Tibial nerve (tissue), 4 donors: ENCODE measurements around the gene CTAGE8.
"Not testable (repeated sequence)": the region's sequence is repeated elsewhere in the genome, so short reads cannot be mapped to it uniquely, and the experiment has no call there.

ENCODE experiments used
- EP300 ChIP-seq, 2 donors: sonication (generic); formaldehyde crosslinking; IDR thresholded peaks; one replicate each; pipeline ENCODE4 v1.6.1; 2017; ENCODE audit warnings: antibody characterized with exemption in 2 of 2, mild to moderate bottlenecking in 1 of 2
- POLR2A ChIP-seq, 2 donors: fragments of 450-650 bp; IDR thresholded peaks; one replicate each; pipeline ENCODE4 v1.6.1; 2017; ENCODE audit warnings: antibody characterized with exemption in 2 of 2, mild to moderate bottlenecking in 2 of 2, moderate library complexity in 2 of 2
- TF ChIP-seq, protein P1 (sequence below), 5 experiments: fragments of 200-600 bp in 3 of 5; fragments of 450-650 bp in 2 of 5; sonication (generic) in 3 of 5; IDR thresholded peaks; one replicate each; pipeline ENCODE4 v1.5.1; 2016 to 2019; ENCODE audit warnings: antibody characterized with exemption in 5 of 5, mild to moderate bottlenecking in 3 of 5, moderate library complexity in 2 of 5

GRCh38 chr7:144219149-144219548, 49.9 kb downstream of the CTAGE8 start:
- TF ChIP-seq, protein P1, sequence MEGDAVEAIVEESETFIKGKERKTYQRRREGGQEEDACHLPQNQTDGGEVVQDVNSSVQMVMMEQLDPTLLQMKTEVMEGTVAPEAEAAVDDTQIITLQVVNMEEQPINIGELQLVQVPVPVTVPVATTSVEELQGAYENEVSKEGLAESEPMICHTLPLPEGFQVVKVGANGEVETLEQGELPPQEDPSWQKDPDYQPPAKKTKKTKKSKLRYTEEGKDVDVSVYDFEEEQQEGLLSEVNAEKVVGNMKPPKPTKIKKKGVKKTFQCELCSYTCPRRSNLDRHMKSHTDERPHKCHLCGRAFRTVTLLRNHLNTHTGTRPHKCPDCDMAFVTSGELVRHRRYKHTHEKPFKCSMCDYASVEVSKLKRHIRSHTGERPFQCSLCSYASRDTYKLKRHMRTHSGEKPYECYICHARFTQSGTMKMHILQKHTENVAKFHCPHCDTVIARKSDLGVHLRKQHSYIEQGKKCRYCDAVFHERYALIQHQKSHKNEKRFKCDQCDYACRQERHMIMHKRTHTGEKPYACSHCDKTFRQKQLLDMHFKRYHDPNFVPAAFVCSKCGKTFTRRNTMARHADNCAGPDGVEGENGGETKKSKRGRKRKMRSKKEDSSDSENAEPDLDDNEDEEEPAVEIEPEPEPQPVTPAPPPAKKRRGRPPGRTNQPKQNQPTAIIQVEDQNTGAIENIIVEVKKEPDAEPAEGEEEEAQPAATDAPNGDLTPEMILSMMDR (IDR thresholded peaks at IDR 0.05): not testable (repeated sequence)
- TF ChIP-seq POLR2A, EP300 (IDR thresholded peaks at IDR 0.05): not testable (repeated sequence)
